ENCODE measurements around the gene PRM1.

DNA sequence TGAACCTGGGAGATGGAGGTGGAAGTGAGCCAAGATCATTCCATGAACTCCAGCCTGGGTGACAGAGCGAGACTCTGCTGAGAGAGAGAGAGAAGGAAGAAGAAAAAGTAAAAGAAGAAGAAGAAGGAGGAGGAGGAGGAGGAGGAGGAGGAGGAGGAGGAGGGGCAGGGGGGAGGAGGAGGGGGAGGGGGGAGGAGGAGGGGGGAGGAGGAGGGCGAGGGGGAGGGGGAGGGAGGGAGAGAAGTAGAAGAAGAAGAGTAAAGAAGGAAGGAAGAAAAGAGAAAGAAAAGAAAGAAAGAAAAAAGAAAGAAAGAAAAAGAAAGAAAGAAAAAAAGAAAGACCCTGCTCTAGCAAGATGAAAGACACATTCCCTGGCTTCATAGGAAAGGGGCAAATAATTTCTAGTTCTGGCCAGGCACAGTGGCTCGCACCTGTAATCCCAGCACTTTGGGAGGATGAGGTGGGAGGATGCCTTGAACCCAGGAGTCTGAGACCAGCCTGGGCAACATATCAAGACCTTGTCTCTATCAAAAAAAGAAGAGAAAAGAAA lies 48.8 kb downstream of the PRM1 start:
- no peak for TF ChIP-seq EZH2phosphoT487 (IDR thresholded peaks at IDR 0.05; ENCODE audit: insufficient read depth, low read depth)
- TF ChIP-seq EZH2 (IDR thresholded peaks at IDR 0.05; ENCODE audit: insufficient read depth, poor library complexity, severe bottlenecking) = no peak
